ENCODE data around the gene BNC2. TPM values are rescaled to one million over a fixed set of nuclear protein-coding genes. Genes with fewer than 3 reads are reported as not detected.

Gene BNC2
- total RNA-seq, 2 experiments from 2014 or later: not detected

GRCh38 chr9:16616686-16617085 is 253.8 kb downstream of the BNC2 start:
- intact Hi-C loops (cut with DNase I, micrococcal nuclease): no loop called here
- Mint-ChIP-seq H3K27me3 (no peaks in the 10 kb centered on the region), H3K4me1 (ENCODE audit: low read depth) (no peaks in the 10 kb centered on the region), H3K36me3 (ENCODE audit: low read depth) (no peaks in the 10 kb centered on the region), H3K9me3 (peaks cover 2% of the 10 kb centered on the region), H3K4me3 (no peak overlapping the region), H3K27ac (no peak overlapping the region)
- TF ChIP-seq CTCF (IDR thresholded peaks at IDR 0.05): no peak
- DNase-seq: no peak
- Histone ChIP-seq H3K36me3 (ENCODE audit: insufficient read depth, low read length) (no peaks in the 10 kb centered on the region), H3K4me1 (ENCODE audit: insufficient read depth, low read length) (no peaks in the 10 kb centered on the region), H3K4me3 (ENCODE audit: low read length) (no peak overlapping the region), H3K27ac (ENCODE audit: low read depth in 1 of 2, low read length in 2 of 2) (no peak overlapping the region), H3K27me3 (ENCODE audit: control insufficient read depth in 1 of 2, insufficient read depth in 2 of 2, low read length in 2 of 2) (no peaks in the 10 kb centered on the region), H3K9me3 (ENCODE audit: control insufficient read depth in 1 of 2, insufficient read depth in 1 of 2, low read length in 2 of 2) (peaks cover 0 to 5% of the 10 kb centered on the region in 2 experiments)
- no peak for ATAC-seq (ENCODE audit: poor library complexity)
- ChIA-PET CTCF (no interaction called here), POLR2A (no interaction called here)

GRCh38 chr9:16615451-16615850 is 255.0 kb downstream of the BNC2 start:
- peaks cover 2% of the 10 kb centered on the region for H3K9me3 Mint-ChIP-seq
- Histone ChIP-seq H3K4me1 (ENCODE audit: insufficient read depth, low read length) (no peaks in the 10 kb centered on the region), H3K27me3 (ENCODE audit: control insufficient read depth in 1 of 2, insufficient read depth in 2 of 2, low read length in 2 of 2) (no peaks in the 10 kb centered on the region), H3K27ac (ENCODE audit: low read depth in 1 of 2, low read length in 2 of 2) (no peak overlapping the region), H3K9me3 (ENCODE audit: control insufficient read depth in 1 of 2, insufficient read depth in 1 of 2, low read length in 2 of 2) (peaks cover 0 to 5% of the 10 kb centered on the region in 2 experiments), H3K4me3 (ENCODE audit: low read length) (no peak overlapping the region), H3K36me3 (ENCODE audit: insufficient read depth, low read length) (no peaks in the 10 kb centered on the region)
- H3K4me1 Mint-ChIP-seq (ENCODE audit: low read depth): no peaks in the 10 kb centered on the region
- TF ChIP-seq CTCF (IDR thresholded peaks at IDR 0.05): no peak
- no peaks in the 10 kb centered on the region for H3K36me3 Mint-ChIP-seq (ENCODE audit: low read depth)
- intact Hi-C loops (cut with DNase I, micrococcal nuclease): no loop called here
- ATAC-seq (ENCODE audit: poor library complexity) (no peak), DNase-seq (no peak)
- H3K27ac Mint-ChIP-seq: no peak overlapping the region
- ChIA-PET CTCF (no interaction called here), POLR2A (no interaction called here)
- H3K4me3 Mint-ChIP-seq: no peak overlapping the region
- H3K27me3 Mint-ChIP-seq: no peaks in the 10 kb centered on the region

GRCh38 chr9:16613605-16614004 is 256.9 kb downstream of the BNC2 start:
- DNase-seq (no peak), ATAC-seq (ENCODE audit: poor library complexity) (no peak)
- Histone ChIP-seq H3K36me3 (ENCODE audit: insufficient read depth, low read length) (no peaks in the 10 kb centered on the region), H3K4me3 (ENCODE audit: low read length) (no peak overlapping the region), H3K9me3 (ENCODE audit: control insufficient read depth in 1 of 2, insufficient read depth in 1 of 2, low read length in 2 of 2) (peaks cover 0 to 5% of the 10 kb centered on the region in 2 experiments), H3K27ac (ENCODE audit: low read depth in 1 of 2, low read length in 2 of 2) (no peak overlapping the region), H3K27me3 (ENCODE audit: control insufficient read depth in 1 of 2, insufficient read depth in 2 of 2, low read length in 2 of 2) (no peaks in the 10 kb centered on the region), H3K4me1 (ENCODE audit: insufficient read depth, low read length) (no peaks in the 10 kb centered on the region)
- Mint-ChIP-seq H3K27me3 (no peaks in the 10 kb centered on the region), H3K27ac (no peak overlapping the region), H3K9me3 (peaks cover 2% of the 10 kb centered on the region), H3K36me3 (ENCODE audit: low read depth) (no peaks in the 10 kb centered on the region), H3K4me3 (no peak overlapping the region), H3K4me1 (ENCODE audit: low read depth) (no peaks in the 10 kb centered on the region)
- POLR2A ChIA-PET: no interaction called here
- intact Hi-C loops (cut with DNase I, micrococcal nuclease): no loop called here
- CTCF ChIA-PET: no interaction called here
- TF ChIP-seq CTCF (IDR thresholded peaks at IDR 0.05): no peak
